OCI-LY3 (cell line): ENCODE results near the gene PRR15.

ENCODE experiments used
- H2AFZ ChIP-seq: fragments of 200-600, 300-600 bp; shearing (Covaris generic); 2 replicates; pipeline ENCODE4 v1.6.0; 2014; ENCODE audit warnings: antibody characterized with exemption, low read depth, low read length
- H3K27ac ChIP-seq: fragments of 200-600, 300-600 bp; sonication (generic); 2 replicates; pipeline ENCODE4 v1.5.1; 2014; ENCODE audit warnings: mild to moderate bottlenecking, low read length, moderate library complexity, mixed read lengths
- H3K27me3 ChIP-seq: fragments of 200-600, 300-600 bp; sonication (generic); 2 replicates; pipeline ENCODE4 v1.6.1; 2014; ENCODE audit warnings: low read depth, low read length, mixed read lengths
- H3K36me3 ChIP-seq: fragments of 200-600, 300-600 bp; sonication (generic); replicated peaks from 2 replicates; pipeline ENCODE3; 2014; ENCODE audit warnings: low read depth, low read length, mixed read lengths
- H3K4me1 ChIP-seq: fragments of 300-600, 200-600 bp; sonication (generic); 2 replicates; pipeline ENCODE4 v1.6.1; 2014; ENCODE audit warnings: low read length, mixed read lengths
- H3K4me2 ChIP-seq: fragments of 200-600, 300-600 bp; sonication (generic); 2 replicates; pipeline ENCODE4 v1.6.1; 2014; ENCODE audit warnings: low read length, mixed read lengths
- H3K4me3 ChIP-seq: fragments of 300-600, 200-600 bp; sonication (generic); 2 replicates; pipeline ENCODE4 v1.5.1; 2014; ENCODE audit warnings: antibody characterized with exemption, mild to moderate bottlenecking, low read length, moderate library complexity
- H3K79me2 ChIP-seq: fragments of 300-600, 200-600 bp; shearing (Covaris generic); 2 replicates; pipeline ENCODE4 v1.6.1; 2014; ENCODE audit warnings: mild to moderate bottlenecking, low read length, mixed read lengths
- H3K9ac ChIP-seq: fragments of 300-600, 200-600 bp; shearing (Covaris generic); 2 replicates; pipeline ENCODE4 v1.6.0; 2014; ENCODE audit warnings: mild to moderate bottlenecking, low read length, moderate library complexity
- H3K9me3 ChIP-seq: fragments of 200-600, 300-600 bp; shearing (Covaris generic); 2 replicates; pipeline ENCODE4 v1.6.1; 2014; ENCODE audit warnings: low read length, mixed read lengths; ENCODE audit not compliant: insufficient read depth
- H4K20me1 ChIP-seq: fragments of 200-600, 300-600 bp; sonication (generic); 2 replicates; pipeline ENCODE4 v1.6.1; 2016; ENCODE audit warnings: low read length, mixed read lengths; ENCODE audit not compliant: insufficient read depth
- EZH2phosphoT487 ChIP-seq: fragments of 200-600 bp; shearing (Covaris generic); IDR thresholded peaks from 2 replicates; pipeline ENCODE4 v1.6.1; 2018; ENCODE audit warnings: antibody characterized with exemption, mixed run types, low read depth
- TF ChIP-seq, protein P1 (sequence below): fragments of 200-600, 300-600 bp; sonication (generic); IDR thresholded peaks from 2 replicates; pipeline ENCODE4 v1.5.1; 2014; ENCODE audit warnings: antibody characterized with exemption, low read length, low read depth

Gene PRR15

DNA sequence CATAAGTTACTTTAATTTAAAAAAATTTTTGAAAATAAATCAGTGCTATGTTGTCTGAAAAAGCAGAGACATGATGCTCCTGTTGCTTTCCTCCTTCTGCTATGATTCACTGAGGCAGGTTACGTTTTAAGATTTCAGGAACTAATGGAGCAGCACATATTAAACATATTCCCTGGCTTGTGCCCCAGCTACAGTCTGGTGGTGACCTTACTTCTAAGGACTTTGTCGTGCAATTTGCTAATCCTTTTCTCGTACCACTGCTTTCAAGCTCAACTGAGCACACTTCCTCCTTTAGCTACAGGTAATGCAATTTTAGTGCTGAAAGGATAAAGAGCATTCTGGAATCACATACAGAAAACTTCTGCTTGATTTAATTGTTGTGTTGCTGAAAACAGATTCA, 16.2 kb upstream of the PRR15 start:
- Histone ChIP-seq H3K4me2 (no peak overlapping the region), H3K79me2 (no peaks in the 10 kb centered on the region), H2AFZ (no peak overlapping the region), H3K9ac (no peak overlapping the region), H3K4me1 (no peaks in the 10 kb centered on the region), H4K20me1 (no peaks in the 10 kb centered on the region), H3K4me3 (no peak overlapping the region), H3K36me3 (no peaks in the 10 kb centered on the region), H3K27ac (no peak overlapping the region), H3K9me3 (no peaks in the 10 kb centered on the region), H3K27me3 (peaks cover 9% of the 10 kb centered on the region)
- TF ChIP-seq EZH2phosphoT487, result no peak
- TF ChIP-seq, protein P1, sequence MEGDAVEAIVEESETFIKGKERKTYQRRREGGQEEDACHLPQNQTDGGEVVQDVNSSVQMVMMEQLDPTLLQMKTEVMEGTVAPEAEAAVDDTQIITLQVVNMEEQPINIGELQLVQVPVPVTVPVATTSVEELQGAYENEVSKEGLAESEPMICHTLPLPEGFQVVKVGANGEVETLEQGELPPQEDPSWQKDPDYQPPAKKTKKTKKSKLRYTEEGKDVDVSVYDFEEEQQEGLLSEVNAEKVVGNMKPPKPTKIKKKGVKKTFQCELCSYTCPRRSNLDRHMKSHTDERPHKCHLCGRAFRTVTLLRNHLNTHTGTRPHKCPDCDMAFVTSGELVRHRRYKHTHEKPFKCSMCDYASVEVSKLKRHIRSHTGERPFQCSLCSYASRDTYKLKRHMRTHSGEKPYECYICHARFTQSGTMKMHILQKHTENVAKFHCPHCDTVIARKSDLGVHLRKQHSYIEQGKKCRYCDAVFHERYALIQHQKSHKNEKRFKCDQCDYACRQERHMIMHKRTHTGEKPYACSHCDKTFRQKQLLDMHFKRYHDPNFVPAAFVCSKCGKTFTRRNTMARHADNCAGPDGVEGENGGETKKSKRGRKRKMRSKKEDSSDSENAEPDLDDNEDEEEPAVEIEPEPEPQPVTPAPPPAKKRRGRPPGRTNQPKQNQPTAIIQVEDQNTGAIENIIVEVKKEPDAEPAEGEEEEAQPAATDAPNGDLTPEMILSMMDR, result no peak

DNA sequence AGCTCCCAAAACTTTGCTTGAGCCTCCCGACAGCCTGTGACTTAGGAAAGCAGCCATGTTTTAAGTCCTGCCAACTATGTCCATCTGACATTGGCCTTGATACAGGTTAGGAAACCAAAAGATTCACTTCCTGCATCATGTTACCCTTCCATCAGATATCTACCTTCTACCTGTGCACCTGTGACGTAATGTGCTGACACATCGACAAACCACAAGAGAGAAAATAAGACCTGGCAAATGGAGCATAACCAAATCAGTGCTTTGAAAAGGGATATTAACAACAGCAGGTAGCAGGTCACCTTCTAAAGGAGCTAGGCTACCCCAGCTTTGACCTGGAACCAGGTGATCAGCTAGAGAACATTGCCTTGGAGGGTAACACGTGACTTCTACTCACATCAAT, 14.8 kb upstream of the PRR15 start:
- no peak overlapping the region for H3K4me2 ChIP-seq
- H3K27me3 ChIP-seq, result peaks cover 10% of the 10 kb centered on the region
- H3K9ac ChIP-seq, result no peak overlapping the region
- H2AFZ ChIP-seq, result no peak overlapping the region
- no peaks in the 10 kb centered on the region for H3K4me1 ChIP-seq
- H3K79me2 ChIP-seq, result no peaks in the 10 kb centered on the region
- H3K27ac ChIP-seq, result no peak overlapping the region
- H3K4me3 ChIP-seq, result no peak overlapping the region
- H3K9me3 ChIP-seq, result no peaks in the 10 kb centered on the region
- H4K20me1 ChIP-seq, result no peaks in the 10 kb centered on the region
- TF ChIP-seq, protein P1, result no peak
- no peak for TF ChIP-seq EZH2phosphoT487
- no peaks in the 10 kb centered on the region for H3K36me3 ChIP-seq

DNA sequence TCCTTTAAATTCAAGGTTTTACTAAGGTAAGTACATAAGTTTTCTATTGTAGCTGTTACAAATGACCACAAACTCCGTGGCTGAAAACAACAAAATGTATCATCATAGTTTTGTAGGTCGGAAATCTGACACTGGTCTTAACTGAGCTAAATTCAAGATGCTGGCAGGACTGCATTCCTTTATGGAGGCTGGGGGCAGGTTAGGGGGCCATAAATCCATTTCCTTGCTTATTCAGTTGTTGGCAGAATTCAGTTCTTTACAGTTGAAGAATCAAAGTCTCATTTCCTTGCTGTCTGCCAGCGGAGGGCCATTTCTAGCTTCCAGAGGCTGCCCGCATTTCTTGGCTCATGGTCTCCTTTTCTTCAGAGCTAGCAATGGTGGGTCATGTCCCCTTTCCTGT, 11.2 kb upstream of the PRR15 start:
- Histone ChIP-seq H2AFZ (no peak overlapping the region), H3K9ac (no peak overlapping the region), H3K79me2 (no peaks in the 10 kb centered on the region), H3K4me1 (no peaks in the 10 kb centered on the region), H3K4me3 (no peak overlapping the region), H3K4me2 (no peak overlapping the region), H3K27ac (no peak overlapping the region), H3K27me3 (peaks cover 10% of the 10 kb centered on the region), H4K20me1 (no peaks in the 10 kb centered on the region), H3K9me3 (no peaks in the 10 kb centered on the region), H3K36me3 (no peaks in the 10 kb centered on the region)
- TF ChIP-seq EZH2phosphoT487, result no peak
- TF ChIP-seq, protein P1, result no peak

DNA sequence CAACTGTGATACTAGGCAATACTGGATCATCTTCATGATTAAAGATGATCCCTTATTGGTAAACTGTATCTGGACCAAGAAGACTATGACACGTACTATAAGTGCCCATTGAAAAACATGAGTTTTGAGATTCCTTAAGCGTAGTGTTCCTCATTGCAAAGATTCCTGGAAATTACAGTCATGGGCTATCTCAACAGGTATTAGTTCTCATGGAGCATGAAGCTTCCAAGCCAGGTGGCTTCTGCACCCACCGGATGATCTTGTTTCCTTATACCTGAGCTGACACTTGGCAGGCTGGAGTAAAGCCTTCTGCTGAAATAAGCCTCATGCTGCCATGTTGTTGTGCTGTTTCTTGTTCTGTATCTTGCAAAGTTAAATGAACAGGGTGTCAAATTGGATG, 8.6 kb upstream of the PRR15 start:
- no peaks in the 10 kb centered on the region for H3K9me3 ChIP-seq
- H3K4me2 ChIP-seq, result no peak overlapping the region
- no peak overlapping the region for H3K9ac ChIP-seq
- H2AFZ ChIP-seq, result no peak overlapping the region
- TF ChIP-seq EZH2phosphoT487, result no peak
- TF ChIP-seq, protein P1, result no peak
- no peaks in the 10 kb centered on the region for H4K20me1 ChIP-seq
- peaks cover 20% of the 10 kb centered on the region for H3K27me3 ChIP-seq
- H3K4me1 ChIP-seq, result no peaks in the 10 kb centered on the region
- H3K36me3 ChIP-seq, result no peaks in the 10 kb centered on the region
- no peaks in the 10 kb centered on the region for H3K79me2 ChIP-seq
- H3K27ac ChIP-seq, result no peak overlapping the region
- no peak overlapping the region for H3K4me3 ChIP-seq
